ENCODE results near the gene POC1A.

Gene POC1A

GRCh38 chr3:52150860-52151259, 3.4 kb downstream of the POC1A start:
- no peak for DNase-seq

- no peak for DNase-seq
Measured at GRCh38 chr3:52150357-52150756, 3.9 kb downstream of the POC1A start.

- DNase-seq = no peak
Measured at GRCh38 chr3:52149726-52150125, 4.5 kb downstream of the POC1A start.

GRCh38 chr3:52149021-52149420, 5.2 kb downstream of the POC1A start:
- no peak for DNase-seq

- DNase-seq = no peak
Measured at GRCh38 chr3:52147804-52148203, 6.4 kb downstream of the POC1A start.

GRCh38 chr3:52146811-52147210, 7.4 kb downstream of the POC1A start:
- DNase-seq = no peak

- no peak for DNase-seq
Measured at GRCh38 chr3:52146189-52146588, 8.0 kb downstream of the POC1A start.

GRCh38 chr3:52145736-52146110, 8.5 kb downstream of the POC1A start:
- DNase-seq = no peak

- DNase-seq = no peak
Measured at GRCh38 chr3:52144796-52145735, 9.2 kb downstream of the POC1A start.

GRCh38 chr3:52144034-52144795, 10.0 kb downstream of the POC1A start:
- DNase-seq = peak in 13 of 14 donors; percentile 24 to 80 (median 59)

GRCh38 chr3:52143616-52144015, 10.6 kb downstream of the POC1A start:
- no peak for DNase-seq

GRCh38 chr3:52143156-52143555, 11.1 kb downstream of the POC1A start:
- no peak for DNase-seq

- no peak for DNase-seq
Measured at GRCh38 chr3:52141751-52142150, 12.5 kb downstream of the POC1A start.

GRCh38 chr3:52140769-52141168, 13.5 kb downstream of the POC1A start:
- DNase-seq = no peak

GRCh38 chr3:52140000-52140399, 14.2 kb downstream of the POC1A start:
- DNase-seq = no peak

GRCh38 chr3:52137311-52137710, 16.9 kb downstream of the POC1A start:
- no peak for DNase-seq

- peak in 2 of 14 donors; percentile 9 to 56 for DNase-seq
Measured at GRCh38 chr3:52136513-52136912, 17.7 kb downstream of the POC1A start.

GRCh38 chr3:52135332-52135731, 18.9 kb downstream of the POC1A start:
- DNase-seq = no peak

GRCh38 chr3:52134761-52135160, 19.5 kb downstream of the POC1A start:
- no peak for DNase-seq

- DNase-seq = no peak
Measured at GRCh38 chr3:52132930-52133329, 21.3 kb downstream of the POC1A start.

- DNase-seq = no peak
Measured at GRCh38 chr3:52132041-52132440, 22.2 kb downstream of the POC1A start.

- DNase-seq = no peak
Measured at GRCh38 chr3:52130966-52131622, 23.1 kb downstream of the POC1A start.

- DNase-seq = peak in 2 of 14 donors; percentile 20 to 32
Measured at GRCh38 chr3:52128118-52128683, 26.0 kb downstream of the POC1A start.

Measured in C1 segment of cervical spinal cord (tissue), 14 donors.